Breast epithelium (tissue), 3 donors: ENCODE results near the gene HTRA2.

ENCODE experiments used
- CTCF ChIP-seq, 3 donors: fragments of 450-650 bp; IDR thresholded peaks; one replicate each; pipeline ENCODE4 v1.5.1; 2016 to 2017; ENCODE audit warnings: antibody characterized with exemption in 3 of 3, mild to moderate bottlenecking in 3 of 3, moderate library complexity in 3 of 3
- POLR2A ChIP-seq: fragments of 450-650 bp; IDR thresholded peaks from one replicate; pipeline ENCODE4 v1.6.1; 2016; ENCODE audit warnings: antibody characterized with exemption, mild to moderate bottlenecking, moderate library complexity
- POLR2AphosphoS5 ChIP-seq, 3 donors: sonication (generic); formaldehyde crosslinking; IDR thresholded peaks; one replicate each; pipeline ENCODE4 v1.6.1; 2017; ENCODE audit warnings: antibody characterized with exemption in 3 of 3

- TF ChIP-seq CTCF (IDR thresholded peaks at IDR 0.05) (no peak), POLR2AphosphoS5 (IDR thresholded peaks at IDR 0.05) (no peak), POLR2A (no peak)
These were observed 9.2 kb downstream of the HTRA2 start for GRCh38 chr2:74538881-74539339.
